ENCODE results near the gene KRT73.

DNA sequence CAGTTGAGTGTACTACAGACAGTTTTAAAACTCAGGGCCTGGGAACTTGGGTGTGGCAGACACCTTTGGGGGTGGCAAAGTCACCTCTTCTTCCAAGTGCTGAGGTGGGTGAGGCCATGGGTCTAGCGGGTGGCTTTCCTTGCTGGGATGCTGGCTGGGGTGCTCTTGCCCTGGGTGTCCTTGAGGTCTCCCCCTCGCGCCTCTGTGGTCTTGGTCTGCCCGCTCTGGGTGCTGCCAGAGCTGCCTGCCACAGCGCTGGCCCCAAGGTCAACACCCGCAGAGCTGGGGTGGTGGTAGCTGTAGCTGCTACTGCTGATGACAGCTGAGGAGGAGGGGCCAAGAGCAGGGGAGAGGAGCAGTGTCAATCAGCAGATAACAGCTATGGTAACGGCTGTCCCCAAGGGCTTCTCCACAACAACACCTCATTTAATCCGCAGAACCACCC, 51.5 kb downstream of the KRT73 start:
- TF ChIP-seq, protein P1, sequence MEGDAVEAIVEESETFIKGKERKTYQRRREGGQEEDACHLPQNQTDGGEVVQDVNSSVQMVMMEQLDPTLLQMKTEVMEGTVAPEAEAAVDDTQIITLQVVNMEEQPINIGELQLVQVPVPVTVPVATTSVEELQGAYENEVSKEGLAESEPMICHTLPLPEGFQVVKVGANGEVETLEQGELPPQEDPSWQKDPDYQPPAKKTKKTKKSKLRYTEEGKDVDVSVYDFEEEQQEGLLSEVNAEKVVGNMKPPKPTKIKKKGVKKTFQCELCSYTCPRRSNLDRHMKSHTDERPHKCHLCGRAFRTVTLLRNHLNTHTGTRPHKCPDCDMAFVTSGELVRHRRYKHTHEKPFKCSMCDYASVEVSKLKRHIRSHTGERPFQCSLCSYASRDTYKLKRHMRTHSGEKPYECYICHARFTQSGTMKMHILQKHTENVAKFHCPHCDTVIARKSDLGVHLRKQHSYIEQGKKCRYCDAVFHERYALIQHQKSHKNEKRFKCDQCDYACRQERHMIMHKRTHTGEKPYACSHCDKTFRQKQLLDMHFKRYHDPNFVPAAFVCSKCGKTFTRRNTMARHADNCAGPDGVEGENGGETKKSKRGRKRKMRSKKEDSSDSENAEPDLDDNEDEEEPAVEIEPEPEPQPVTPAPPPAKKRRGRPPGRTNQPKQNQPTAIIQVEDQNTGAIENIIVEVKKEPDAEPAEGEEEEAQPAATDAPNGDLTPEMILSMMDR (IDR thresholded peaks at IDR 0.05), result no peak
- TF ChIP-seq POLR2A (IDR thresholded peaks at IDR 0.05), result no peak
